T-helper 1 cell treated with Interleukin-12 subunit alpha and Interleukin-12 subunit beta and Interleukin-4 antibody, amounts not matched to agents 30 μg/mL and 1 μg/mL, for 36 hours (primary cell): Measurements from ENCODE around the gene KLHL24.
"Not testable (repeated sequence)": the region's sequence is repeated elsewhere in the genome, so short reads cannot be mapped to it uniquely, and the experiment has no call there.

ENCODE experiments used
- H3K27ac Mint-ChIP-seq: one replicate; pipeline ENCODE4 v1.8.0; 2021; ENCODE audit warnings: mild to moderate bottlenecking, mixed read lengths
- H3K27me3 Mint-ChIP-seq: one replicate; pipeline ENCODE4 v1.8.0; 2021; ENCODE audit warnings: low read depth, mixed read lengths
- H3K36me3 Mint-ChIP-seq: one replicate; pipeline ENCODE4 v1.8.0; 2021; ENCODE audit warnings: low read depth, mixed read lengths
- H3K4me1 Mint-ChIP-seq: one replicate; pipeline ENCODE4 v1.8.0; 2021; ENCODE audit warnings: low read depth, mixed read lengths
- H3K4me3 Mint-ChIP-seq: one replicate; pipeline ENCODE4 v1.8.0; 2021; ENCODE audit warnings: mild to moderate bottlenecking, moderate library complexity, mixed read lengths
- H3K9me3 Mint-ChIP-seq: one replicate; pipeline ENCODE4 v1.8.0; 2021; ENCODE audit warnings: mixed read lengths

The KLHL24 gene

GRCh38 chr3:183622473-183622872 lies 12.9 kb upstream of the KLHL24 start:
- H3K36me3 Mint-ChIP-seq, H3K4me1 Mint-ChIP-seq, H3K4me3 Mint-ChIP-seq, H3K27me3 Mint-ChIP-seq, H3K27ac Mint-ChIP-seq, H3K9me3 Mint-ChIP-seq: not testable (repeated sequence)

GRCh38 chr3:183626877-183627594 lies 8.4 kb upstream of the KLHL24 start:
- no peak overlapping the region for H3K27ac Mint-ChIP-seq
- H3K9me3 Mint-ChIP-seq = no peaks in the 10 kb centered on the region
- H3K27me3 Mint-ChIP-seq = peaks cover 12% of the 10 kb centered on the region
- H3K4me3 Mint-ChIP-seq = no peak overlapping the region
- no peaks in the 10 kb centered on the region for H3K36me3 Mint-ChIP-seq
- H3K4me1 Mint-ChIP-seq = no peaks in the 10 kb centered on the region

- Mint-ChIP-seq H3K4me1 (peaks cover 3% of the 10 kb centered on the region), H3K27me3 (peaks cover 4% of the 10 kb centered on the region), H3K36me3 (no peaks in the 10 kb centered on the region), H3K4me3 (no peak overlapping the region), H3K9me3 (no peaks in the 10 kb centered on the region), H3K27ac (no peak overlapping the region)
Observed at GRCh38 chr3:183629546-183630301, 5.7 kb upstream of the KLHL24 start.

GRCh38 chr3:183631715-183632114 lies 3.7 kb upstream of the KLHL24 start:
- H3K9me3 Mint-ChIP-seq = no peaks in the 10 kb centered on the region
- H3K27ac Mint-ChIP-seq = no peak overlapping the region
- peaks cover 4% of the 10 kb centered on the region for H3K27me3 Mint-ChIP-seq
- no peak overlapping the region for H3K4me3 Mint-ChIP-seq
- peaks cover 9% of the 10 kb centered on the region for H3K4me1 Mint-ChIP-seq
- H3K36me3 Mint-ChIP-seq = no peaks in the 10 kb centered on the region

GRCh38 chr3:183632725-183633124 lies 2.7 kb upstream of the KLHL24 start:
- H3K27ac Mint-ChIP-seq, H3K36me3 Mint-ChIP-seq, H3K9me3 Mint-ChIP-seq, H3K4me3 Mint-ChIP-seq, H3K27me3 Mint-ChIP-seq: not testable (repeated sequence)
- H3K4me1 Mint-ChIP-seq = peaks cover 17% of the 10 kb centered on the region

GRCh38 chr3:183634707-183635106 lies 716 bp upstream of the KLHL24 start:
- H3K36me3 Mint-ChIP-seq = no peaks in the 10 kb centered on the region
- H3K9me3 Mint-ChIP-seq = no peaks in the 10 kb centered on the region
- H3K27ac Mint-ChIP-seq = peak overlapping the region; percentile 90
- no peaks in the 10 kb centered on the region for H3K27me3 Mint-ChIP-seq
- H3K4me1 Mint-ChIP-seq = peaks cover 24% of the 10 kb centered on the region
- H3K4me3 Mint-ChIP-seq = peak overlapping the region; percentile 87

- Mint-ChIP-seq H3K9me3 (no peaks in the 10 kb centered on the region), H3K27me3 (no peaks in the 10 kb centered on the region), H3K27ac (peak overlapping the region; percentile 90), H3K4me3 (peak overlapping the region; percentile 87), H3K36me3 (no peaks in the 10 kb centered on the region), H3K4me1 (peaks cover 26% of the 10 kb centered on the region)
Observed at GRCh38 chr3:183635107-183635430, 354 bp upstream of the KLHL24 start.

GRCh38 chr3:183636221-183637105 lies 1.0 kb downstream of the KLHL24 start:
- no peaks in the 10 kb centered on the region for H3K27me3 Mint-ChIP-seq
- H3K4me3 Mint-ChIP-seq = peak overlapping the region; percentile 87
- H3K9me3 Mint-ChIP-seq = no peaks in the 10 kb centered on the region
- peak overlapping the region; percentile 92 for H3K27ac Mint-ChIP-seq
- no peaks in the 10 kb centered on the region for H3K36me3 Mint-ChIP-seq
- H3K4me1 Mint-ChIP-seq = peaks cover 27% of the 10 kb centered on the region

GRCh38 chr3:183637106-183637486 lies 1.7 kb downstream of the KLHL24 start:
- H3K27me3 Mint-ChIP-seq = no peaks in the 10 kb centered on the region

GRCh38 chr3:183637633-183638032 lies 2.2 kb downstream of the KLHL24 start:
- not testable (repeated sequence) for H3K9me3 Mint-ChIP-seq, H3K36me3 Mint-ChIP-seq, H3K27me3 Mint-ChIP-seq
- Mint-ChIP-seq H3K4me3 (peak overlapping the region; percentile 87), H3K4me1 (peaks cover 27% of the 10 kb centered on the region), H3K27ac (peak overlapping the region; percentile 45)

More at GRCh38 chr3:183637106-183637486, 1.7 kb downstream of the KLHL24 start:
- Mint-ChIP-seq H3K36me3 (no peaks in the 10 kb centered on the region), H3K27ac (peak overlapping the region; percentile 86), H3K9me3 (no peaks in the 10 kb centered on the region), H3K4me3 (peak overlapping the region; percentile 87), H3K4me1 (peaks cover 27% of the 10 kb centered on the region)

GRCh38 chr3:183638101-183638852 lies 2.9 kb downstream of the KLHL24 start:
- Mint-ChIP-seq H3K27me3 (no peaks in the 10 kb centered on the region), H3K4me3 (peak overlapping the region; percentile 87), H3K9me3 (no peaks in the 10 kb centered on the region), H3K27ac (peak overlapping the region; percentile 45), H3K4me1 (peaks cover 27% of the 10 kb centered on the region), H3K36me3 (no peaks in the 10 kb centered on the region)

- not testable (repeated sequence) for H3K27ac Mint-ChIP-seq, H3K36me3 Mint-ChIP-seq, H3K9me3 Mint-ChIP-seq, H3K27me3 Mint-ChIP-seq, H3K4me3 Mint-ChIP-seq
- H3K4me1 Mint-ChIP-seq = peaks cover 18% of the 10 kb centered on the region
Observed at GRCh38 chr3:183640635-183641034, 5.2 kb downstream of the KLHL24 start.

GRCh38 chr3:183641882-183642281 lies 6.5 kb downstream of the KLHL24 start:
- no peaks in the 10 kb centered on the region for H3K9me3 Mint-ChIP-seq
- peaks cover 17% of the 10 kb centered on the region for H3K4me1 Mint-ChIP-seq
- no peak overlapping the region for H3K4me3 Mint-ChIP-seq
- H3K27me3 Mint-ChIP-seq = no peaks in the 10 kb centered on the region
- H3K36me3 Mint-ChIP-seq = peaks cover 7% of the 10 kb centered on the region
- no peak overlapping the region for H3K27ac Mint-ChIP-seq

- Mint-ChIP-seq H3K27ac (no peak overlapping the region), H3K9me3 (no peaks in the 10 kb centered on the region), H3K4me1 (peaks cover 3% of the 10 kb centered on the region), H3K36me3 (peaks cover 9% of the 10 kb centered on the region), H3K27me3 (no peaks in the 10 kb centered on the region), H3K4me3 (no peak overlapping the region)
Observed at GRCh38 chr3:183644244-183644643, 8.8 kb downstream of the KLHL24 start.
